ENCODE measurements around the gene PTPN4. TPM values are rescaled to one million over a fixed set of nuclear protein-coding genes. Genes with fewer than 3 reads are reported as not detected.

PTPN4 gene
- total and polyA plus RNA-seq, 2 of the 13 experiments (the other 11 are each of a cell fraction or from before 2014, with no cell fraction given) = 20.3 to 34.6 TPM

GRCh38 chr2:119765433-119766002 is 5.8 kb downstream of the PTPN4 start (continued):
- TF ChIP-seq ZNF660 (CRISPR knock-in tag; IDR thresholded peaks at IDR 0.05; ENCODE audit: borderline replicate concordance, low read depth) (no peak), ZNF615 (CRISPR knock-in tag; IDR thresholded peaks at IDR 0.05; ENCODE audit: borderline replicate concordance) (no peak), ZNF362 (CRISPR knock-in tag; IDR thresholded peaks at IDR 0.05; ENCODE audit: borderline replicate concordance) (no peak), ATF7-NPFF (CRISPR knock-in tag; IDR thresholded peaks at IDR 0.05; ENCODE audit: low read depth) (no peak), NFYC (CRISPR knock-in tag; IDR thresholded peaks at IDR 0.05) (no peak), ZNF263 (CRISPR knock-in tag; IDR thresholded peaks at IDR 0.05) (no peak), ZNF841 (CRISPR knock-in tag; IDR thresholded peaks at IDR 0.05; ENCODE audit: borderline replicate concordance) (no peak), ARHGAP35 (CRISPR knock-in tag; IDR thresholded peaks at IDR 0.05; ENCODE audit: borderline replicate concordance) (no peak), ZMYM2 (CRISPR knock-in tag; IDR thresholded peaks at IDR 0.05) (no peak), ZBED4 (CRISPR knock-in tag; IDR thresholded peaks at IDR 0.05; ENCODE audit: borderline replicate concordance) (no peak), POLR2AphosphoS2 (IDR thresholded peaks at IDR 0.05; ENCODE audit: low read depth, low read length) (no peak), ZNF710 (CRISPR knock-in tag; IDR thresholded peaks at IDR 0.05; ENCODE audit: borderline replicate concordance) (no peak), MEF2D (CRISPR knock-in tag; IDR thresholded peaks at IDR 0.05) (no peak), PAF1 (CRISPR knock-in tag; IDR thresholded peaks at IDR 0.05) (no peak), SP2 (CRISPR knock-in tag; IDR thresholded peaks at IDR 0.05) (no peak), NCOA5 (CRISPR knock-in tag; IDR thresholded peaks at IDR 0.05) (no peak), ZNF747 (CRISPR knock-in tag; IDR thresholded peaks at IDR 0.05; ENCODE audit: borderline replicate concordance) (no peak), SMAD1 (CRISPR knock-in tag; IDR thresholded peaks at IDR 0.05; ENCODE audit: borderline replicate concordance, low read depth) (no peak), IRF1 (CRISPR knock-in tag; IDR thresholded peaks at IDR 0.05; ENCODE audit: low read depth) (no peak)

All from HepG2 (cell line).